Measurements from ENCODE around the gene KLK12.
A peak's percentile ranks its signal among the peaks of the same experiment; 100 is the strongest.

KLK12 gene

DNA sequence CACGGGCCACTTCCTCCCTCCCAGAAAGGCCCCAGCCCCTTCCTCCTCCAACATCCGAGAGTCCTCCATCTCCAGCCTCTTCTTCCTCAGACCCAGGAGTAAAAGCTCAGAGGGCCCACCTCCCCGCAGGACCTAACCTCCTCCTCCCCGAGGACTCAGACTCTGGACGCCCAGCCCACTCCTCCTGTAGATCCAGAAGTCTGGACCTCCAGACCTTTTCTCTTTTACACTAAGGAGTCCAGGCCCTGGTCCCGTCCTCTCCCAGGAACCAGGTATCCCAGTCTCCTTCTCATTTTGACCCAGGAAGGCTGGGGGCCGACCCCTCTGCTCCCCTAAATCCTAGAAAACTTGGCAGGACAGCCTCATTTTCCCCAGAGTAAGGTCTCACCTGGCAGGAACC is 31.5 kb downstream of the KLK12 start:
- ChIA-PET CTCF (interaction anchor here (0.6 kb wide), 2 partner anchors 29 to 81 kb away, joined by 3 read pairs; no protein-coding TSS in a partner anchor), POLR2A (no interaction called here)

DNA sequence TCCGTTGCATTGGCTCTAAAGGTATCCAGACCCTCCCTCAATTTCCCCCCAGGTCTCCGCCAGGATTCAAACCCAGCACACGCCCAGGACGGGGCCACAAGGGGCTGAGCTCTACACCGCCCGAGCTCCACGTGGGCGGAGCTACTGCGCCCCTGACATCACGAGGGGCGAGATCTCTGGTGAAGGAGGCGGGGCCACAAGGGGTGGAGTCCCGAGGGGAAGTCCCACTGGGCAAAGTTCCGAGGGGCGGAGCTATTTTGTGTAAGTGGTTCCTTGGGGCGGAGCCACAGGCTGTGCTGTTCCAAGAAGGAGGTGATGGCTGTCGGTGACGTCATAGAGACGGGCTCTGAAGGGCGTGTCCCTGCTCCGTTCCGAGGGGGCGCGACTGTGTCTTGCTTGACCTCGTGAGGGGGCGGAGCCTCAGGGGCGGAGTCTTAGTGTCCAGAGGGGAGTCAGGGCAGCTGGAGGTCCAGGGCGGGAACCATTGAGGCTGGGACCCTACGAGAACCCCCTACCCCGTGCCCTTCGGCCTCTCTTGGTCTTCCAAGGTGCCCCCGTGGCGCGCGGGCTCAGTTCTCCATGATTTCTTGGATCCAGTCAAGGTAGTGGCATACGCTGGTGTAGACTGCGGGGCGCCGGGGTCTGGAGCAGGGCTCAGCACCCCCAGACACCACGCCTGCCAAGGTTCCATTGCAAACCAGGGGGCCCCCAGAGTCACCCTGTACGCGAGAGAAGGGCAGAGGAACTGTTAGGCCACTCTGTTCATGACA is 32.1 kb downstream of the KLK12 start:
- Histone ChIP-seq H3K27ac (ENCODE audit: extremely low read depth, low read depth, low read length) (no peak overlapping the region), H3K36me3 (ENCODE audit: control insufficient read depth in 2 of 2, insufficient read depth in 1 of 2, low read length in 2 of 2) (no peaks in the 10 kb centered on the region), H3K4me1 (ENCODE audit: control insufficient read depth, insufficient read depth, low read length) (no peaks in the 10 kb centered on the region), H3K4me3 (ENCODE audit: low read depth, low read length) (no peak overlapping the region), H3K9me3 (ENCODE audit: control insufficient read depth, insufficient read depth, low read depth, low read length) (no peaks in the 10 kb centered on the region)
- ChIA-PET POLR2A (interaction anchor here (0.8 to 0.9 kb wide), 2 partner anchors 8 to 15 kb away, joined by 3 to 4 read pairs; no protein-coding TSS in a partner anchor), CTCF (interaction anchor here (0.6 to 0.9 kb wide), 5 partner anchors 19 to 188 kb away, joined by 3 to 4 read pairs (median 3); no protein-coding TSS in a partner anchor)
- TF ChIP-seq KLF10 (tag by site-specific recombination; IDR thresholded peaks at IDR 0.05) (peak; percentile 40; the same call in 1 of the 2 replicates), KLF1 (tag by site-specific recombination; IDR thresholded peaks at IDR 0.05) (peak; percentile 86), SP3 (tag by site-specific recombination; IDR thresholded peaks at IDR 0.05) (peak; percentile 30; the same call in 1 of the 2 replicates), ZNF140 (tag by site-specific recombination; IDR thresholded peaks at IDR 0.05) (no peak), ZNF10 (tag by site-specific recombination; IDR thresholded peaks at IDR 0.05) (no peak)
- TF ChIP-seq, protein P1, sequence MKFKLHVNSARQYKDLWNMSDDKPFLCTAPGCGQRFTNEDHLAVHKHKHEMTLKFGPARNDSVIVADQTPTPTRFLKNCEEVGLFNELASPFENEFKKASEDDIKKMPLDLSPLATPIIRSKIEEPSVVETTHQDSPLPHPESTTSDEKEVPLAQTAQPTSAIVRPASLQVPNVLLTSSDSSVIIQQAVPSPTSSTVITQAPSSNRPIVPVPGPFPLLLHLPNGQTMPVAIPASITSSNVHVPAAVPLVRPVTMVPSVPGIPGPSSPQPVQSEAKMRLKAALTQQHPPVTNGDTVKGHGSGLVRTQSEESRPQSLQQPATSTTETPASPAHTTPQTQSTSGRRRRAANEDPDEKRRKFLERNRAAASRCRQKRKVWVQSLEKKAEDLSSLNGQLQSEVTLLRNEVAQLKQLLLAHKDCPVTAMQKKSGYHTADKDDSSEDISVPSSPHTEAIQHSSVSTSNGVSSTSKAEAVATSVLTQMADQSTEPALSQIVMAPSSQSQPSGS (tag by site-specific recombination; IDR thresholded peaks at IDR 0.05; ENCODE audit: low read depth) = 0 out of 2 replicates have a peak, but pooled peaks have one; percentile 44

More for the DNA sequence above, 31.5 kb downstream of the KLK12 start:
- no peaks in the 10 kb centered on the region for H3K9me3 ChIP-seq (ENCODE audit: control insufficient read depth, insufficient read depth, low read depth, low read length)
- H3K27ac ChIP-seq (ENCODE audit: extremely low read depth, low read depth, low read length) = no peak overlapping the region
- no peaks in the 10 kb centered on the region for H3K4me1 ChIP-seq (ENCODE audit: control insufficient read depth, insufficient read depth, low read length)
- no peaks in the 10 kb centered on the region for H3K36me3 ChIP-seq (ENCODE audit: control insufficient read depth in 2 of 2, insufficient read depth in 1 of 2, low read length in 2 of 2)
- TF ChIP-seq, protein P2, sequence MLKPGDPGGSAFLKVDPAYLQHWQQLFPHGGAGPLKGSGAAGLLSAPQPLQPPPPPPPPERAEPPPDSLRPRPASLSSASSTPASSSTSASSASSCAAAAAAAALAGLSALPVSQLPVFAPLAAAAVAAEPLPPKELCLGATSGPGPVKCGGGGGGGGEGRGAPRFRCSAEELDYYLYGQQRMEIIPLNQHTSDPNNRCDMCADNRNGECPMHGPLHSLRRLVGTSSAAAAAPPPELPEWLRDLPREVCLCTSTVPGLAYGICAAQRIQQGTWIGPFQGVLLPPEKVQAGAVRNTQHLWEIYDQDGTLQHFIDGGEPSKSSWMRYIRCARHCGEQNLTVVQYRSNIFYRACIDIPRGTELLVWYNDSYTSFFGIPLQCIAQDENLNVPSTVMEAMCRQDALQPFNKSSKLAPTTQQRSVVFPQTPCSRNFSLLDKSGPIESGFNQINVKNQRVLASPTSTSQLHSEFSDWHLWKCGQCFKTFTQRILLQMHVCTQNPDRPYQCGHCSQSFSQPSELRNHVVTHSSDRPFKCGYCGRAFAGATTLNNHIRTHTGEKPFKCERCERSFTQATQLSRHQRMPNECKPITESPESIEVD (tag by site-specific recombination; IDR thresholded peaks at IDR 0.05) = no peak
- TF ChIP-seq ZBTB17 (tag by site-specific recombination; IDR thresholded peaks at IDR 0.05) (no peak), ZNF645 (tag by site-specific recombination; IDR thresholded peaks at IDR 0.05) (no peak), ZNF501 (tag by site-specific recombination; IDR thresholded peaks at IDR 0.05) (no peak), ZFP41 (tag by site-specific recombination; IDR thresholded peaks at IDR 0.05; ENCODE audit: borderline replicate concordance) (no peak), ZNF274 (IDR thresholded peaks at IDR 0.05; ENCODE audit: low read length) (no peak), ZNF274 (tag by site-specific recombination; IDR thresholded peaks at IDR 0.05; ENCODE audit: borderline replicate concordance) (no peak), ZNF169 (tag by site-specific recombination; IDR thresholded peaks at IDR 0.05) (no peak), ZNF146 (tag by site-specific recombination; IDR thresholded peaks at IDR 0.05) (no peak), ZNF138 (tag by site-specific recombination; IDR thresholded peaks at IDR 0.05; ENCODE audit: borderline replicate concordance) (no peak), ZNF610 (tag by site-specific recombination; IDR thresholded peaks at IDR 0.05; ENCODE audit: borderline replicate concordance) (no peak), ZNF302 (tag by site-specific recombination; IDR thresholded peaks at IDR 0.05; ENCODE audit: low read depth) (no peak), ZNF596 (tag by site-specific recombination; IDR thresholded peaks at IDR 0.05) (no peak), ZBTB7A (tag by site-specific recombination; IDR thresholded peaks at IDR 0.05; ENCODE audit: low read depth) (no peak), MEIS1 (CRISPR knock-in tag; IDR thresholded peaks at IDR 0.05; ENCODE audit: borderline replicate concordance) (no peak), ZNF2 (tag by site-specific recombination; IDR thresholded peaks at IDR 0.05) (no peak), SCRT1 (tag by site-specific recombination; IDR thresholded peaks at IDR 0.05; ENCODE audit: borderline replicate concordance) (no peak)
- TF ChIP-seq, protein P3, sequence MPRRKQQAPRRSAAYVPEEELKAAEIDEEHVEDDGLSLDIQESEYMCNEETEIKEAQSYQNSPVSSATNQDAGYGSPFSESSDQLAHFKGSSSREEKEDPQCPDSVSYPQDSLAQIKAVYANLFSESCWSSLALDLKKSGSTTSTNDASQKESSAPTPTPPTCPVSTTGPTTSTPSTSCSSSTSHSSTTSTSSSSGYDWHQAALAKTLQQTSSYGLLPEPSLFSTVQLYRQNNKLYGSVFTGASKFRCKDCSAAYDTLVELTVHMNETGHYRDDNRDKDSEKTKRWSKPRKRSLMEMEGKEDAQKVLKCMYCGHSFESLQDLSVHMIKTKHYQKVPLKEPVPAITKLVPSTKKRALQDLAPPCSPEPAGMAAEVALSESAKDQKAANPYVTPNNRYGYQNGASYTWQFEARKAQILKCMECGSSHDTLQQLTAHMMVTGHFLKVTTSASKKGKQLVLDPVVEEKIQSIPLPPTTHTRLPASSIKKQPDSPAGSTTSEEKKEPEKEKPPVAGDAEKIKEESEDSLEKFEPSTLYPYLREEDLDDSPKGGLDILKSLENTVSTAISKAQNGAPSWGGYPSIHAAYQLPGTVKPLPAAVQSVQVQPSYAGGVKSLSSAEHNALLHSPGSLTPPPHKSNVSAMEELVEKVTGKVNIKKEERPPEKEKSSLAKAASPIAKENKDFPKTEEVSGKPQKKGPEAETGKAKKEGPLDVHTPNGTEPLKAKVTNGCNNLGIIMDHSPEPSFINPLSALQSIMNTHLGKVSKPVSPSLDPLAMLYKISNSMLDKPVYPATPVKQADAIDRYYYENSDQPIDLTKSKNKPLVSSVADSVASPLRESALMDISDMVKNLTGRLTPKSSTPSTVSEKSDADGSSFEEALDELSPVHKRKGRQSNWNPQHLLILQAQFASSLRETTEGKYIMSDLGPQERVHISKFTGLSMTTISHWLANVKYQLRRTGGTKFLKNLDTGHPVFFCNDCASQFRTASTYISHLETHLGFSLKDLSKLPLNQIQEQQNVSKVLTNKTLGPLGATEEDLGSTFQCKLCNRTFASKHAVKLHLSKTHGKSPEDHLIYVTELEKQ (tag by site-specific recombination; IDR thresholded peaks at IDR 0.05; ENCODE audit: borderline replicate concordance) = no peak
- H3K4me3 ChIP-seq (ENCODE audit: low read depth, low read length) = no peak overlapping the region
